GM18505 (cell line): ENCODE data around the gene LHX6.

Source experiments
- ATAC-seq: cut with Tn5 transposase; IDR thresholded peaks from one replicate; pipeline ENCODE4 v1.9.1; 2021; ENCODE audit not compliant: unreplicated experiment
- POLR2A ChIP-seq: IDR thresholded peaks from 4 replicates; pipeline ENCODE4 v1.6.1; 2011; ENCODE audit warnings: borderline replicate concordance; ENCODE audit not compliant: insufficient read depth, insufficient read length; ENCODE audit errors: extremely low read depth

Gene LHX6

GRCh38 chr9:122215663-122216062, 13.1 kb downstream of the LHX6 start:
- no peak for ATAC-seq
- no peak for TF ChIP-seq POLR2A

GRCh38 chr9:122214507-122214906, 14.2 kb downstream of the LHX6 start:
- TF ChIP-seq POLR2A: no peak
- no peak for ATAC-seq

- no peak for TF ChIP-seq POLR2A
- peak; percentile 52 for ATAC-seq
Measured at GRCh38 chr9:122213589-122214413, 15.0 kb downstream of the LHX6 start.

- TF ChIP-seq POLR2A: no peak
- no peak for ATAC-seq
Measured at GRCh38 chr9:122213102-122213588, 15.6 kb downstream of the LHX6 start.

GRCh38 chr9:122212473-122213004, 16.2 kb downstream of the LHX6 start:
- TF ChIP-seq POLR2A: no peak
- ATAC-seq: no peak

- ATAC-seq: no peak
- no peak for TF ChIP-seq POLR2A
Measured at GRCh38 chr9:122209451-122209850, 19.3 kb downstream of the LHX6 start.

GRCh38 chr9:122207096-122207495, 21.7 kb downstream of the LHX6 start:
- TF ChIP-seq POLR2A: no peak
- ATAC-seq: no peak

GRCh38 chr9:122206118-122207046, 22.4 kb downstream of the LHX6 start:
- no peak for ATAC-seq
- no peak for TF ChIP-seq POLR2A

GRCh38 chr9:122205176-122205575, 23.6 kb downstream of the LHX6 start:
- no peak for TF ChIP-seq POLR2A
- no peak for ATAC-seq

- TF ChIP-seq POLR2A: no peak
- no peak for ATAC-seq
Measured at GRCh38 chr9:122204491-122204890, 24.3 kb downstream of the LHX6 start.

GRCh38 chr9:122204055-122204454, 24.7 kb downstream of the LHX6 start:
- no peak for TF ChIP-seq POLR2A
- ATAC-seq: no peak

- no peak for TF ChIP-seq POLR2A
- ATAC-seq: no peak
Measured at GRCh38 chr9:122202111-122202510, 26.6 kb downstream of the LHX6 start.

- TF ChIP-seq POLR2A: no peak
- ATAC-seq: no peak
Measured at GRCh38 chr9:122201641-122202040, 27.1 kb downstream of the LHX6 start.
